NCI-H2196 (cell line): ENCODE measurements around the gene CCER1.

ENCODE experiments used
- DNase-seq: peaks from one replicate; lab custom pipeline; 2025; ENCODE audit not compliant: unreplicated experiment; lab: John Stamatoyannopoulos, UW

Gene CCER1

DNA sequence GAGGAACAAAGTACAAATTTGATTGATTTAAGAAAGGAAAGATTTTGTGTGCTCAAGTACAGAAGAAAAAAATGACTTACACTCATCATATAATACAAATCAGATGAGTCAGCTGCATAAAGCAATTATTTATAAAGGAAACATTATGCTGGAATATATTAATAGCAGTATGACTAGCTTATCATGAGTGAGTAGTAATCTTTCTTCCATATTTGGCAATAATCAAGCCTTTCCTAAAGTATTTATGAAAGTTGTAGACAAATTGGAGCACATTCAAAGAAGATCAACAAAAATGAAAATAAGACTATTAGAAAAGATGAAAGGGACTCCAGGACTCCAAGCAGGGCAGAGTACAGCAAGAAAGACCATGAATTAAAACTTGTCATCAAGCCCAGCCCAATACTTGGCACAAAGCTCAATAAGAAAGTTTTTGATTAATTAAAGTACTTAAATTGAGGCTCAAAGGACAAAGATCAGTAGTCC lies 32.8 kb downstream of the CCER1 start:
- no peak for DNase-seq

DNA sequence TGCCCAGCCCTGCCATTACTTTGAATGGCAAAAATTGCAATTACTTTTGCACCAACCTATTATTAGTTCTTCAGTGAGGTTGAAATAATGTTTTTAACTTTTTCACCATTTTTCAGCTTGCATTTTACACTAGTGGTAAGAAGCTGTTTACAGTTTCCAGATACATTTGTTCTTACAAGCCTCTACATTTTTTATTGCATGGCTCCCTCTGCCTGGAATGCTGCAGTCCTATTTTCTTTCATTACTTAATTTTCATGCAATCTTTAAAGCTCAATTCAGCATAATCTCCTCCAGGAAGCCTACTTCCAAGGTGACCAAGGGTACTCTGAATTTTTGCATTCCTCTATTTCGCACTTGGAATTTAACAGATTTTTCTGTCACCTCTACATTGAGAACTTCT lies 33.4 kb downstream of the CCER1 start:
- DNase-seq = no peak

DNA sequence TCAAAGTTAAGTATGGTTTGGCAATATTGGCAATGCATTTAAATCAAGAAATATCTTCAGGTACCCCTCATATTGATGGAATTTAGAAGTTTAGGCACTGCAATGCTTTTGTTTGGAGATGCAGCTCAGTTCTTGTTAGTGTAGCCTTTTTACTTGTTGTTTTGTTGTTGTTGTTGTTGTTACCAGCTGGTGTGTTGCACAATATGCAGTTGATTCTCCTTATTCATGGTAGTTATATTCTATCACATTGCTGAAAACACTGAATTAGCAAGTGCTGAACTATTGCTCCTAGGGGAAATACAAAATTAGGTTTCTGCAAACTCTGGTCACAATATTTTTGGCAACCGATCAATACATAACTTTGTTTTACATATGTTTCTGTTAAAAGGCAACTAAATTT lies 34.8 kb downstream of the CCER1 start:
- no peak for DNase-seq

DNA sequence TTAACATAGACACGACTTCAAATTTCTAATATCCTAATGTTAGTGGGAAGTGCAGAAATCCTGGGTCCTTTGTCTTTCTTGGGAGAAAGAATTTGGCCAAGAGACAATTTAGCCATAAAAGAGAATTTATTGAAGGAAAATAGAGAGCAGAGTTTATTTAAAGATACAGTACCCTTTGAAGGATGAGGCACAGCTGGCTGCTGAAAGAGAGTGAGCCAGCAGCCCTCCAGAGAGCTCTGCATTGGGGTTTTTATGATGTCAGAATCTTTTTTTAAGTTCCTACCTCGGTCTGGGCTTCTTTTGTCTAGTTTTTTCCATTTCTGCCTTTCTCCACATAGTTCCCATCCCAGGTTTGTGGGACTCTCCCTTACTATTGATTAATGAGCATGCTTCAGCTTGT lies 37.5 kb downstream of the CCER1 start:
- DNase-seq = no peak

DNA sequence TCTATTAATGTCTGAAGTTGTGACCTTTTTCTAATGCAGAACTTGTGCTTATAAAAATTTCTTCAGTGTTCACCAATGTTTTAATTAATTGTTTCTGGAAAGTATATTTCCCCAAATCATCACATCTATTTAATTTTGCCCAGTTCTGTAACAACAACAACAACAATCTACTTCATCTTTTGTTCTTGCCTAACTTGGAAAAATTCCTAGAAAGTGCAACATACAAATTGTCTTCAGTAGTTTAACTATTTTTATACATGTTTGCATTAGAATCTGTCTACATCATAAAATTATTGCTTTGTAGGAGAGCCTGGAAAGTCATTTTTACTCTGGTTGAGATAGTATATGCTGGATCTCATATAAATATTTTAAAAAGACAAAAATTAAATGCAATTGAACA lies 38.5 kb downstream of the CCER1 start:
- DNase-seq = no peak

DNA sequence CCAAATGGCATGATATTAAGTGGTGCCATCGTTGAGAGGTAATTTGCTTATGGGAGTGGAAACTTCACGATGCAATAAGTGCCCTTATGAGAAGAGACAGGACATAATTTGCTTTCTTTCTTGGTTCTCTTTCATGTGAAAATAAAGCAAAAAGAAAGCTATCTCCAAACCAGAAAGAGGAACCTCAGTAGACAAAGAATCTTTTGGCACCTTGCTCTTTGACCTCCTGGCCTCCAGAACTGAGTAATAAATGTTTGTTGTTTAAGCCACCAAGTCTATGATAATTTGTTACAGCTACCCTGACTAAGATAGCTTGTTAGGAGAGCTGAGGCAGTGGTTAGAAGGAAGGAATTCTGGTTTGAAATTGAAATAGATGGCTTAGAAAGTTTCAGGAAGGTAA lies 39.6 kb downstream of the CCER1 start:
- no peak for DNase-seq

DNA sequence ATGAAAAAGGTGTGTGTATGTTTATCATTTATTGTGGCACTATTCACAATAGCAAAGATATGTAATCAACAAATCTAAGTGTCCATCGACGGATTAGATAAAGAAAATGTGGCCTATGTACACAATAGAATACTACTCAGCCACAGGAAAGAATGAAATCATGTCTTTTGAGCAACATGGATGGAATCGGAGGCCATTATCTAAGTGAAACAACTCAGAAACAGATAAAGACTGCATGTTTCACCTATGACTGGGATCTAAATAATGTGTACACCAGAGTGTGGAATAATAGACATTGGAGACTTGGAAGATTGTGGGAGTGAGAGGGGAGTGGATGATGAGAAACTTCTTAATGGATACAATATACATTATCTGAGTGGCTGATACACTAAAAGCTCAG lies 44.0 kb downstream of the CCER1 start:
- no peak for DNase-seq

DNA sequence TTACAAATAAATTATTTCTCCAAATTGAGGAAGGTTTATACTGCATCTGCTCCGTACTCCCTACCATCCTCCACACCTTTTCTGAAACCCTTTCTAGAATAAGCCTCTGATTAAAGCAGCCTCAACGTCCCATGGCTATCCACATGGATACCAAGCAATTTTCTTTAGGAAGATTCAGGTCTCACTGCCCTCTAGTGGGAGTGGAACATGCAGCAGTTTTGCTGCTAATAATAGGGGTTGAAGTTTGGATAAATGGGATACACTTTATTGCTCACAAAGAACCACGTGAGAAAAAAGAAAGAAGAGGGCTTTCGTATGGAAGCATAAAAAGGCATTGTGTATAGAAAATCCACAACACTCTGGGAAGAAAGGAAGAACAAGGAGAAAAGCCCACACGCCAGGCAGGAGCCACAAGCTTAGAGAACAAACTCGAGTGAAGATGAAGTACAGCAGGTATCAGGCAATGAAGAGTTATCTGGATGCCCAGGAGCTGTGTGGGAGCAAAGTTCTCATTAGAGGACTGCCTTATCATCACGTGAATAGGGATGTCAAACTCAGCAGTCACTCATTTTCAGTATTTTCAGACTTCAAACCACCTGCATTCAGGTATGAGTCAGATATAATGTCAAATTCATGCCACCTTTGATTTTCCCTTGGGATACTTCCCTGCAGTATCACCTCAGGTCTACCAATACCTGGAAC lies 45.8 kb downstream of the CCER1 start:
- DNase-seq = peak; percentile 22

DNA sequence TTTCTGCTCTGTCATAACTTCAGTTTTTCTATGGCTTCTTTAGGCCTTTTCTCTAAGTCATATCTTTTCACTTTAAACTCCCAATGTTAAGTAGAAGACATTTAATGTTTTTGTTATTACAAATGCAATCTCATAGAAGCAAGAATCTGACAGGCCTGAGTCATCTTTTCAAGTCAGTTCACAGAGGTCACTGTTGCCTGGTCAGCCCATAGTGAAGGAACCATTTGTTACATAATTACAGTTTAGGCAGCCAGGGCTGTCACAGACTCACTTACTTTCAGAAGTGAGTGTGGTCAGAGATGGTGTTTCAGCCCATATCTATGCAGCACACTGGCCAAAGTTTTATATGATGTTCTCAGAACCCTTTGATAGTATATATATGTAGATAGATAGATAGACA lies 46.5 kb downstream of the CCER1 start:
- no peak for DNase-seq

DNA sequence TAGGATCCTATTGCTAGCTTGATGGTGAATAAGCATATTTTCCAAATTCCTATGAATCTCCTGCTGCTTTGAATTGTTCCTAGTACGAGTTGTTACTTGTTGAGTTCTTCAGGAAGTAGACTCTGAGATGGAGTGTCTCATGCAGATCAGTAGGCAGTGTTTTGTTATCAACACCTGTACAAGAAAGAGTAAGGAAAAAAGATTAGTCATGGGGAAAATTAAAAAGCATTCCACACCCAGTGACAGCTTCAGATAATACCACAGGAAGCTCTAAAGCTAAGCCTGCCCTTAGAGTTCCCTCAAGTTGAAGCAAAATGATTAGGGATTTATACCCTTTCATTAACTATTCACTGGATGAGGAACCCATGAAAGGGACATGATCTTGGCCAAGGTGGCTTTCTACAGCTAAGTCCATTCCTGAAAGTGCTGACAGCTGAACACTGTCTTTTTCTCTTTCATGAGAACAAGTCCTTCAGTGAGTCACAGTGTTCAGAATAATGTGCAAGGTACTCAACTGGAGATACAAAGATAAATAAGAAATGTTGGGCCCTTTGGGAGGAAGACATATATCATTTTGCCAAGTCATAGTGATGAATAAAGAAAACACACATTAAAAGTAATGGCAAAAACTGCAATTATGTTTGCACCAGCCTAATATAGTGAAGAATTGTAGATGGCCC lies 49.1 kb downstream of the CCER1 start:
- no peak for DNase-seq

DNA sequence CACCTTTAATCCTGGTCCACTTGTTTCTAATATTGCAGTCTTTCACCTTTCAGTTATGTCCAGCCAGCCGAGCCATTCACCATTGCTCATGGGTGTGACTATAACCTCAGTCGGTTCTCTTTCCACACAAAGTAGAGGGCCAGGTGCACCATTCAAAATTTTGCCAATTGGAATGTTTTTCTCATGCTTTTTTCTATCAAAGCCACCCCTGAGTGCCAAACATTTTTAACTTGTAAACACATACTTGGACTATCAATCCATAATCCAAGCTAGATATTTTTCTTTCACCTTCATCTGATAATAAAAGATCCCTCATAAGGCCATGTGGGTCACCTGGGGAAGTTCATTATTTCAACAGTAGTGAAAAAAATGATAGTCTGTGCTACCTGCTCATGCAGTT lies 52.4 kb downstream of the CCER1 start:
- no peak for DNase-seq
